SK-N-SH (cell line): Measurements from ENCODE around the gene BBS9. TPM values are rescaled to one million over a fixed set of nuclear protein-coding genes. Genes with fewer than 3 reads are reported as not detected.

Source experiments
- CTCF ChIA-PET: fragments of 300-600, 350-600 bp; formaldehyde crosslinking; extraction: SDS; loops from one replicate; lab custom pipeline; 2021; lab: Yijun Ruan, JAX
- POLR2A ChIA-PET: fragments of 350-600 bp; sonication (Branson Sonifier 250); formaldehyde crosslinking; extraction: SDS; loops from one replicate; lab custom pipeline; 2020; ENCODE audit warnings: antibody characterized with exemption, inconsistent platforms; lab: Yijun Ruan, JAX
- DNase-seq: peaks from one replicate; pipeline ENCODE4 v3.0.0; 2012
- H2AFZ ChIP-seq: fragments of 200-600 bp; sonication (generic); 2 replicates; pipeline ENCODE4 v1.8.1; 2016; ENCODE audit warnings: antibody characterized with exemption, mild to moderate bottlenecking, low read depth
- H3F3A ChIP-seq: fragments of 200-600 bp; sonication (generic); replicated peaks from 2 replicates; pipeline ENCODE3; 2016; ENCODE audit warnings: antibody characterized with exemption, mild to moderate bottlenecking; ENCODE audit not compliant: insufficient read depth
- H3K27ac ChIP-seq, 2 experiments: fragments of 200-500 bp in 1 of 2; fragments of 200-600 bp in 1 of 2; sonication (Bioruptor generic) in 1 of 2; sonication (generic), shearing (Covaris generic) in 1 of 2; 2 replicates each; pipeline versions ENCODE4 v1.5.1 to v1.6.1; 2014 to 2016; ENCODE audit warnings: low read depth in 2 of 2, inconsistent platforms in 1 of 2, low read length in 1 of 2, mild to moderate bottlenecking in 1 of 2, mixed read lengths in 1 of 2
- H3K27me3 ChIP-seq: fragments of 200-600 bp; sonication (generic), shearing (Covaris generic); 2 replicates; pipeline ENCODE4 v1.6.1; 2016; ENCODE audit warnings: mixed run types; ENCODE audit not compliant: insufficient read depth
- H3K36me3 ChIP-seq, 2 experiments: fragments of 200-500 bp in 1 of 2; fragments of 200-600 bp in 1 of 2; sonication (Bioruptor generic) in 1 of 2; sonication (generic) in 1 of 2; replicated peaks in 1 of 2; 2 replicates each; pipeline versions ENCODE3 to v1.5.1; 2014 to 2016; ENCODE audit warnings: low read length in 1 of 2, mild to moderate bottlenecking in 1 of 2; ENCODE audit not compliant: insufficient read depth in 2 of 2, control insufficient read depth in 1 of 2
- H3K4me1 ChIP-seq, 2 experiments: fragments of 200-500 bp in 1 of 2; fragments of 200-600 bp in 1 of 2; sonication (Bioruptor generic) in 1 of 2; sonication (generic), shearing (Covaris generic) in 1 of 2; 2 replicates each; pipeline versions ENCODE4 v1.5.1 to v1.6.1; 2014 to 2016; ENCODE audit warnings: low read depth in 1 of 2, low read length in 1 of 2, mixed run types in 1 of 2; ENCODE audit not compliant: insufficient read depth in 2 of 2, control insufficient read depth in 1 of 2
- H3K4me2 ChIP-seq: fragments of 200-600 bp; sonication (generic), shearing (Covaris generic); 2 replicates; pipeline ENCODE4 v1.6.1; 2017; ENCODE audit warnings: mixed run types
- H3K4me3 ChIP-seq, 2 experiments: fragments of 200-500 bp in 1 of 2; fragments of 200-600 bp in 1 of 2; sonication (Bioruptor generic) in 1 of 2; sonication (generic), shearing (Covaris generic) in 1 of 2; 2 replicates each; pipeline versions ENCODE4 v1.5.1 to v1.8.1; 2014 to 2016; ENCODE audit warnings: low read depth in 2 of 2, inconsistent platforms in 1 of 2, low read length in 1 of 2, mild to moderate bottlenecking in 1 of 2, mixed read lengths in 1 of 2, moderate library complexity in 1 of 2
- H3K79me2 ChIP-seq: fragments of 200-600 bp; sonication (generic); 2 replicates; pipeline ENCODE4 v1.8.1; 2017; ENCODE audit warnings: mild to moderate bottlenecking; ENCODE audit not compliant: insufficient read depth
- H3K9ac ChIP-seq: fragments of 200-600 bp; sonication (generic); 2 replicates; pipeline ENCODE4 v1.6.1; 2017; ENCODE audit warnings: mixed run types
- H3K9me2 ChIP-seq: fragments of 200-600 bp; sonication (generic); 2 replicates; pipeline ENCODE4 v1.6.1; 2017; ENCODE audit warnings: mixed run types
- H3K9me3 ChIP-seq: fragments of 200-600 bp; sonication (generic); 2 replicates; pipeline ENCODE4 v1.6.1; 2017; ENCODE audit warnings: mixed run types, mild to moderate bottlenecking, moderate library complexity
- H4K20me1 ChIP-seq: fragments of 200-600 bp; sonication (generic); 2 replicates; pipeline ENCODE4 v1.6.1; 2017; ENCODE audit warnings: mild to moderate bottlenecking, mixed run types; ENCODE audit not compliant: insufficient read depth
- CHD2 ChIP-seq: fragments of 150-350 bp; IDR thresholded peaks from 2 replicates; pipeline ENCODE4 v1.6.1; 2018; ENCODE audit warnings: low read length; ENCODE audit not compliant: partially characterized antibody
- EP300 ChIP-seq, 2 experiments: IDR thresholded peaks; 2 replicates each; pipeline versions ENCODE4 v1.4.0 to v1.6.1; 2012; ENCODE audit warnings: borderline replicate concordance in 1 of 2, low read depth in 1 of 2, low read length in 1 of 2
- EZH2phosphoT487 ChIP-seq: fragments of 200-600 bp; sonication (generic); IDR thresholded peaks from 2 replicates; pipeline ENCODE4 v1.6.1; 2017; ENCODE audit warnings: low read depth, mixed run types, mild to moderate bottlenecking, antibody characterized with exemption, moderate library complexity, borderline replicate concordance
- FOSL2 ChIP-seq: IDR thresholded peaks from 2 replicates; pipeline ENCODE4 v1.4.0; 2012; ENCODE audit warnings: low read depth, mild to moderate bottlenecking, moderate library complexity, borderline replicate concordance
- GABPA ChIP-seq: IDR thresholded peaks from 2 replicates; pipeline ENCODE4 v1.4.0; 2012; ENCODE audit warnings: low read depth, mild to moderate bottlenecking
- MEF2A ChIP-seq: IDR thresholded peaks from 2 replicates; pipeline ENCODE4 v1.4.0; 2012; ENCODE audit warnings: low read depth, borderline replicate concordance
- MXI1 ChIP-seq: IDR thresholded peaks from 2 replicates; pipeline ENCODE4 v1.6.1; 2012; ENCODE audit warnings: mild to moderate bottlenecking, low read depth, low read length, improper control_type of control experiment
- RCOR1 ChIP-seq: fragments of 150-350 bp; IDR thresholded peaks from 2 replicates; pipeline ENCODE4 v1.6.1; 2017; ENCODE audit warnings: antibody characterized with exemption, low read length
- RFX5 ChIP-seq: IDR thresholded peaks from 2 replicates; pipeline ENCODE4 v1.6.1; 2012; ENCODE audit warnings: mild to moderate bottlenecking, improper control_type of control experiment, low read length
- SIN3A ChIP-seq: IDR thresholded peaks from 2 replicates; pipeline ENCODE4 v1.6.1; 2012; ENCODE audit warnings: low read depth, mild to moderate bottlenecking, low read length, moderate library complexity, borderline replicate concordance
- SMC3 ChIP-seq: IDR thresholded peaks from 2 replicates; pipeline ENCODE4 v1.6.1; 2012; ENCODE audit warnings: low read depth, low read length, improper control_type of control experiment
- TAF1 ChIP-seq: IDR thresholded peaks from 2 replicates; pipeline ENCODE4 v1.6.1; 2012; ENCODE audit warnings: low read depth, mild to moderate bottlenecking, low read length, moderate library complexity, borderline replicate concordance
- TEAD4 ChIP-seq: IDR thresholded peaks from 2 replicates; pipeline ENCODE4 v1.4.0; 2012; ENCODE audit warnings: mild to moderate bottlenecking, borderline replicate concordance; ENCODE audit not compliant: insufficient read depth
- YY1 ChIP-seq: IDR thresholded peaks from 2 replicates; pipeline ENCODE4 v1.4.0; 2012; ENCODE audit warnings: low read depth, mild to moderate bottlenecking
- WGBS: methylation state at CpG from one replicate; pipeline ENCODE4 v1.1.6; 2017; ENCODE audit warnings: low lambda C conversion rate; 5-methylcytosine and 5-hydroxymethylcytosine counted together
- polyA plus RNA-seq, 3 experiments: library from polyadenylated mRNA; depleted of rRNA; stranded (reverse); fragments of >200 nt; gene quantifications; 2 replicates each; pipeline ENCODE4 v1.2.3, GENCODE V29; 2012
- TF ChIP-seq, protein P1 (sequence below): fragments of 200-600 bp; sonication (generic); IDR thresholded peaks from 2 replicates; pipeline ENCODE4 v1.6.1; 2017; ENCODE audit warnings: antibody characterized with exemption, mild to moderate bottlenecking, moderate library complexity
- TF ChIP-seq, protein P2 (sequence below): IDR thresholded peaks from 2 replicates; pipeline ENCODE4 v1.4.0; 2012; ENCODE audit warnings: low read depth, borderline replicate concordance
- TF ChIP-seq, protein P3 (sequence below): IDR thresholded peaks from 2 replicates; pipeline ENCODE4 v1.4.0; 2012; ENCODE audit warnings: low read depth
- TF ChIP-seq, protein P4 (sequence below): fragments of 150-350 bp; IDR thresholded peaks from 2 replicates; pipeline ENCODE4 v1.6.1; 2017; ENCODE audit warnings: antibody characterized with exemption, low read length, low read depth, borderline replicate concordance
- TF ChIP-seq, protein P5 (sequence below): IDR thresholded peaks from 2 replicates; pipeline ENCODE4 v1.6.1; 2012; ENCODE audit warnings: mild to moderate bottlenecking, low read depth, low read length, moderate library complexity

Gene BBS9
- polyA plus RNA-seq, 1 of the 3 experiments (the other 2 are of a cell fraction), result 7.5 TPM

DNA sequence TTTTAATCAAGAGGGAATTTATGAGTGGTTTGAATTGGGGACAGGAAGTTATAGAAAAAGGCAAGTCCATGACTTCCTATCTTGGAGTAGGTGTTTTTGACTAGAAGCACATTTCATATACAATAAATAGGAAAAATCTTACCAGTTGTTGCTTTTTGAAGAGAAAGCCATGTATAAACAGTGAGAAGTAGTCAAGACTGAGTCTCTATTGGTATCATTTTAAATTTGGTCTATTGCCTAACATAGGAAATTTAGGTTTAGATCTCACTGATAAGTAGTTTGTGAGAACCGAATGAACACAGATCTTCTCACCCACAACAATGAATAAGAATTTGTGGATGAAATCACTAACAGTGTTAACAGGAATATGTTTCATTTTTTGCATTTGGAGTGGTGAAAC is 387.2 kb downstream of the BBS9 start:
- no peaks in the 10 kb centered on the region for H3F3A ChIP-seq
- no peaks in the 10 kb centered on the region for H3K79me2 ChIP-seq
- POLR2A ChIA-PET, result no interaction called here
- H3K4me2 ChIP-seq, result no peak overlapping the region
- WGBS, result 74% methylated on average over 1 of the region's 1 CpG
- H3K27me3 ChIP-seq, result no peaks in the 10 kb centered on the region
- no peaks in the 10 kb centered on the region for H3K36me3 ChIP-seq
- TF ChIP-seq, protein P1, sequence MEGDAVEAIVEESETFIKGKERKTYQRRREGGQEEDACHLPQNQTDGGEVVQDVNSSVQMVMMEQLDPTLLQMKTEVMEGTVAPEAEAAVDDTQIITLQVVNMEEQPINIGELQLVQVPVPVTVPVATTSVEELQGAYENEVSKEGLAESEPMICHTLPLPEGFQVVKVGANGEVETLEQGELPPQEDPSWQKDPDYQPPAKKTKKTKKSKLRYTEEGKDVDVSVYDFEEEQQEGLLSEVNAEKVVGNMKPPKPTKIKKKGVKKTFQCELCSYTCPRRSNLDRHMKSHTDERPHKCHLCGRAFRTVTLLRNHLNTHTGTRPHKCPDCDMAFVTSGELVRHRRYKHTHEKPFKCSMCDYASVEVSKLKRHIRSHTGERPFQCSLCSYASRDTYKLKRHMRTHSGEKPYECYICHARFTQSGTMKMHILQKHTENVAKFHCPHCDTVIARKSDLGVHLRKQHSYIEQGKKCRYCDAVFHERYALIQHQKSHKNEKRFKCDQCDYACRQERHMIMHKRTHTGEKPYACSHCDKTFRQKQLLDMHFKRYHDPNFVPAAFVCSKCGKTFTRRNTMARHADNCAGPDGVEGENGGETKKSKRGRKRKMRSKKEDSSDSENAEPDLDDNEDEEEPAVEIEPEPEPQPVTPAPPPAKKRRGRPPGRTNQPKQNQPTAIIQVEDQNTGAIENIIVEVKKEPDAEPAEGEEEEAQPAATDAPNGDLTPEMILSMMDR, result no peak
- TF ChIP-seq YY1, result no peak
- no peak for TF ChIP-seq EZH2phosphoT487
- TF ChIP-seq CHD2, result no peak
- no peak for TF ChIP-seq SIN3A
- TF ChIP-seq RFX5, result no peak
- TF ChIP-seq, protein P2, sequence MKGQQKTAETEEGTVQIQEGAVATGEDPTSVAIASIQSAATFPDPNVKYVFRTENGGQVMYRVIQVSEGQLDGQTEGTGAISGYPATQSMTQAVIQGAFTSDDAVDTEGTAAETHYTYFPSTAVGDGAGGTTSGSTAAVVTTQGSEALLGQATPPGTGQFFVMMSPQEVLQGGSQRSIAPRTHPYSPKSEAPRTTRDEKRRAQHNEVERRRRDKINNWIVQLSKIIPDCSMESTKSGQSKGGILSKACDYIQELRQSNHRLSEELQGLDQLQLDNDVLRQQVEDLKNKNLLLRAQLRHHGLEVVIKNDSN, result no peak
- TF ChIP-seq GABPA, result no peak
- TF ChIP-seq, protein P3, sequence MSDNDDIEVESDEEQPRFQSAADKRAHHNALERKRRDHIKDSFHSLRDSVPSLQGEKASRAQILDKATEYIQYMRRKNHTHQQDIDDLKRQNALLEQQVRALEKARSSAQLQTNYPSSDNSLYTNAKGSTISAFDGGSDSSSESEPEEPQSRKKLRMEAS, result no peak
- TF ChIP-seq, protein P4, sequence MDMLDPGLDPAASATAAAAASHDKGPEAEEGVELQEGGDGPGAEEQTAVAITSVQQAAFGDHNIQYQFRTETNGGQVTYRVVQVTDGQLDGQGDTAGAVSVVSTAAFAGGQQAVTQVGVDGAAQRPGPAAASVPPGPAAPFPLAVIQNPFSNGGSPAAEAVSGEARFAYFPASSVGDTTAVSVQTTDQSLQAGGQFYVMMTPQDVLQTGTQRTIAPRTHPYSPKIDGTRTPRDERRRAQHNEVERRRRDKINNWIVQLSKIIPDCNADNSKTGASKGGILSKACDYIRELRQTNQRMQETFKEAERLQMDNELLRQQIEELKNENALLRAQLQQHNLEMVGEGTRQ, result no peak
- TF ChIP-seq TEAD4, result no peak
- no peak for TF ChIP-seq EP300 (IDR thresholded peaks at IDR 0.05; ENCODE audit: borderline replicate concordance in 1 of 2, low read depth in 1 of 2, low read length in 1 of 2)
- TF ChIP-seq TAF1, result no peak
- H3K9me2 ChIP-seq, result no peaks in the 10 kb centered on the region
- no peak overlapping the region for H2AFZ ChIP-seq
- DNase-seq, result no peak
- CTCF ChIA-PET, result interaction anchor here (1.2 kb wide), 1 partner anchor 16 kb away, joined by 3 read pairs; no protein-coding TSS in a partner anchor
- H4K20me1 ChIP-seq, result no peaks in the 10 kb centered on the region
- no peak overlapping the region for H3K9ac ChIP-seq
- no peak overlapping the region for H3K27ac ChIP-seq
- no peak overlapping the region for H3K4me3 ChIP-seq
- H3K4me1 ChIP-seq, result no peaks in the 10 kb centered on the region; a peak in 1 of 4 replicates
- no peaks in the 10 kb centered on the region for H3K9me3 ChIP-seq

DNA sequence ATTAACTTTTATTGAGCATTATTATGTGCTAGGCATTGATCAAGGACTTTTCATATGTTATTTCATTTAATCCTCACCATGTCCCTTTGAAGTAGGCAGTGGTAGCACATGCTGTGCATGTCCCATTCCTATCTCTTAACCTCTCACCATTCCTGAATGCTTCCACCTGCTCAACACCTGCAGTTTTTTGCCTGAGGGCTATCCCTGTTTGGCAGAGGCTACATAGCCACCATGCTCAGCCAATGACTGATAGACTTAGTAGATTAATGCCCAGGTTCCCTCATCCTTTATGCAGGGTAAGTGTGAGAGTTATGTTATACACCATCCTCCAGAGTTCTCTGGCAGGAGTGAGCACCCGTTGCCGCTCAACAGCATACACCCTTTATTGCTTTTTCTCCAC is 387.8 kb downstream of the BBS9 start:
- ChIA-PET CTCF (no interaction called here), POLR2A (no interaction called here)
- 91% methylated on average over 2 of the region's 2 CpGs for WGBS
- Histone ChIP-seq H3K27ac (no peak overlapping the region), H2AFZ (no peak overlapping the region), H3F3A (no peaks in the 10 kb centered on the region), H3K36me3 (no peaks in the 10 kb centered on the region), H3K27me3 (no peaks in the 10 kb centered on the region), H3K9ac (no peak overlapping the region), H3K9me2 (no peaks in the 10 kb centered on the region), H3K4me1 (no peaks in the 10 kb centered on the region; a peak in 1 of 4 replicates), H3K4me2 (no peak overlapping the region), H3K9me3 (no peaks in the 10 kb centered on the region), H3K4me3 (no peak overlapping the region), H3K79me2 (no peaks in the 10 kb centered on the region), H4K20me1 (no peaks in the 10 kb centered on the region)
- DNase-seq, result no peak
- TF ChIP-seq, protein P4, result no peak
- no peak for TF ChIP-seq RFX5
- no peak for TF ChIP-seq SMC3
- TF ChIP-seq MXI1, result no peak
- no peak for TF ChIP-seq MEF2A
- no peak for TF ChIP-seq FOSL2
- TF ChIP-seq, protein P5, sequence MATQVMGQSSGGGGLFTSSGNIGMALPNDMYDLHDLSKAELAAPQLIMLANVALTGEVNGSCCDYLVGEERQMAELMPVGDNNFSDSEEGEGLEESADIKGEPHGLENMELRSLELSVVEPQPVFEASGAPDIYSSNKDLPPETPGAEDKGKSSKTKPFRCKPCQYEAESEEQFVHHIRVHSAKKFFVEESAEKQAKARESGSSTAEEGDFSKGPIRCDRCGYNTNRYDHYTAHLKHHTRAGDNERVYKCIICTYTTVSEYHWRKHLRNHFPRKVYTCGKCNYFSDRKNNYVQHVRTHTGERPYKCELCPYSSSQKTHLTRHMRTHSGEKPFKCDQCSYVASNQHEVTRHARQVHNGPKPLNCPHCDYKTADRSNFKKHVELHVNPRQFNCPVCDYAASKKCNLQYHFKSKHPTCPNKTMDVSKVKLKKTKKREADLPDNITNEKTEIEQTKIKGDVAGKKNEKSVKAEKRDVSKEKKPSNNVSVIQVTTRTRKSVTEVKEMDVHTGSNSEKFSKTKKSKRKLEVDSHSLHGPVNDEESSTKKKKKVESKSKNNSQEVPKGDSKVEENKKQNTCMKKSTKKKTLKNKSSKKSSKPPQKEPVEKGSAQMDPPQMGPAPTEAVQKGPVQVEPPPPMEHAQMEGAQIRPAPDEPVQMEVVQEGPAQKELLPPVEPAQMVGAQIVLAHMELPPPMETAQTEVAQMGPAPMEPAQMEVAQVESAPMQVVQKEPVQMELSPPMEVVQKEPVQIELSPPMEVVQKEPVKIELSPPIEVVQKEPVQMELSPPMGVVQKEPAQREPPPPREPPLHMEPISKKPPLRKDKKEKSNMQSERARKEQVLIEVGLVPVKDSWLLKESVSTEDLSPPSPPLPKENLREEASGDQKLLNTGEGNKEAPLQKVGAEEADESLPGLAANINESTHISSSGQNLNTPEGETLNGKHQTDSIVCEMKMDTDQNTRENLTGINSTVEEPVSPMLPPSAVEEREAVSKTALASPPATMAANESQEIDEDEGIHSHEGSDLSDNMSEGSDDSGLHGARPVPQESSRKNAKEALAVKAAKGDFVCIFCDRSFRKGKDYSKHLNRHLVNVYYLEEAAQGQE, result no peak
- no peak for TF ChIP-seq RCOR1
- TF ChIP-seq EP300 (IDR thresholded peaks at IDR 0.05; ENCODE audit: borderline replicate concordance in 1 of 2, low read depth in 1 of 2, low read length in 1 of 2), result no peak
- no peak for TF ChIP-seq CHD2
